Measurements from ENCODE around the gene CCDC51.
A peak's percentile ranks its signal among the peaks of the same experiment; 100 is the strongest.

Gene CCDC51

DNA sequence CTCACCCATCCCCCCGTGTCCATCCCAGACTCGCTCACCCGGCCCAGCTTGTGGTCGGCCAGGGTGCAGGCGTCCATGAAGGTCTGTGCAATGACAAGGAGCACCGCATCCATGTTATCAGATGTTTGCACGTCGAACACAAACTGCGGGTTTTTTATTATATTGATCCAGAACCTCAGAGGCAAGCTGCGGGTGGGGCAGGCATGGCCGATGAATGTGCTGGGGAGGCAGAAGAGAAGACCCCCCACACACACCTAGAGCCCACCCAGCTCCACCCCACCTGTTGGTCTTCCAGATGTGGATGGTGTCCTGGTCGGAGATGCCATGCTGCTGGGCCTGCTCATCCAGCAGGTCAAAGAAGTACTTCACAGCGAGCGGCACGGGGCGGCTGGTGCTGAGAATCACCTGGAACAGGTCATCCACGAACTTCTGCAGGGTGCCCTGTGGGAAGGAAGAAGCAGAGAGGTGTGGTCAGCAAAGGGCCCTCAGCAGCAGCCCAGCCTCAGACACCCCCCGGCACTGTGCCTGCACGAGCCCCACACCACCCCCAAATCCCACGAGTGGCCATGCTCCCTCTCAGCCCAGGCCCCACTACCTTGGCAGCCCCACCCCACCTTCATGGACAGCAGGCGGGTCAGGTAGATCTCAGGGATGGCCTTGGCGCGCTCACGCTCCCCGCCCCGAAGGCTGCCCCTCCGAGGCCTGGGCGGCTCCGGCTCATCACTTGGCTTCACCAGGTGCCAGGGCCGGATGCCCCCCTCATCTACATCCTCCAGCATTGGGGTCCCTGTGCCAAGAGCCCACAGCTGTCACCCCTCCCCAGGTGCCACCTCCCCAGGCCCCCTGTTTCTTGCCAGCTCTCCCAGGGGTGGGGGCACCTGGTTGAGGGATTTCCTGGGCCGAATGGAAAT, 30.4 kb downstream of the CCDC51 start:
- TF ChIP-seq, protein P1, sequence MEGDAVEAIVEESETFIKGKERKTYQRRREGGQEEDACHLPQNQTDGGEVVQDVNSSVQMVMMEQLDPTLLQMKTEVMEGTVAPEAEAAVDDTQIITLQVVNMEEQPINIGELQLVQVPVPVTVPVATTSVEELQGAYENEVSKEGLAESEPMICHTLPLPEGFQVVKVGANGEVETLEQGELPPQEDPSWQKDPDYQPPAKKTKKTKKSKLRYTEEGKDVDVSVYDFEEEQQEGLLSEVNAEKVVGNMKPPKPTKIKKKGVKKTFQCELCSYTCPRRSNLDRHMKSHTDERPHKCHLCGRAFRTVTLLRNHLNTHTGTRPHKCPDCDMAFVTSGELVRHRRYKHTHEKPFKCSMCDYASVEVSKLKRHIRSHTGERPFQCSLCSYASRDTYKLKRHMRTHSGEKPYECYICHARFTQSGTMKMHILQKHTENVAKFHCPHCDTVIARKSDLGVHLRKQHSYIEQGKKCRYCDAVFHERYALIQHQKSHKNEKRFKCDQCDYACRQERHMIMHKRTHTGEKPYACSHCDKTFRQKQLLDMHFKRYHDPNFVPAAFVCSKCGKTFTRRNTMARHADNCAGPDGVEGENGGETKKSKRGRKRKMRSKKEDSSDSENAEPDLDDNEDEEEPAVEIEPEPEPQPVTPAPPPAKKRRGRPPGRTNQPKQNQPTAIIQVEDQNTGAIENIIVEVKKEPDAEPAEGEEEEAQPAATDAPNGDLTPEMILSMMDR (IDR thresholded peaks at IDR 0.05), result no peak
- no peak for TF ChIP-seq ZFX (IDR thresholded peaks at IDR 0.05; ENCODE audit: borderline replicate concordance)
- no peak overlapping the region for H3K27ac ChIP-seq

GRCh38 chr3:48408823-48409281, 31.1 kb downstream of the CCDC51 start:
- H3K27ac ChIP-seq, result no peak overlapping the region
- no peak for TF ChIP-seq ZFX (IDR thresholded peaks at IDR 0.05; ENCODE audit: borderline replicate concordance)
- TF ChIP-seq, protein P1 (IDR thresholded peaks at IDR 0.05), result 0 out of 2 replicates have a peak, but pooled peaks have one; percentile 13

- no peak overlapping the region for H3K27ac ChIP-seq
- TF ChIP-seq, protein P1 (IDR thresholded peaks at IDR 0.05), result no peak
- no peak for TF ChIP-seq ZFX (IDR thresholded peaks at IDR 0.05; ENCODE audit: borderline replicate concordance)
These were observed 32.3 kb downstream of the CCDC51 start for GRCh38 chr3:48407542-48408099.

- H3K27ac ChIP-seq, result no peak overlapping the region
- no peak for TF ChIP-seq ZFX (IDR thresholded peaks at IDR 0.05; ENCODE audit: borderline replicate concordance)
- TF ChIP-seq, protein P1 (IDR thresholded peaks at IDR 0.05), result no peak
These were observed 33.2 kb downstream of the CCDC51 start for GRCh38 chr3:48406443-48407431.

DNA sequence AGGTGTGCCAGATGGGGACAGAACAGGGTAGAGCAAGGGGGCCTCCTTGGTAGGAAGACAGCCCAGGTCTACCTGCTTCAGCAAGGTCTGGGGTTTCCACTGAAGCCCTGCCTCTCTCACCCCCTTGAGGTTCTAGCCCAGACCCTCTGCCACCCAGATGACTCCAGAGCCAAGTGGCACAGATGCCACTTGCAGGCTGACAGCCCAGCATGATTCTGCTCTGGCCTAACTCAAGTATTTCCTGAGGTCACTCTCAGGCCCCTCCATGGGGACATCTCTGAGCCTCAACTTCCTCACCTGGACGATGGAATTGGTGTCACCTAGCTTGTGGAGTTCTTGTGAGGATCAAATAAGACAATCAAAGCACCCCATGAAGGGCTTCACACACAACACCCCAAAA, 33.9 kb downstream of the CCDC51 start:
- H3K27ac ChIP-seq, result no peak overlapping the region
- no peak for TF ChIP-seq ZFX (IDR thresholded peaks at IDR 0.05; ENCODE audit: borderline replicate concordance)
- TF ChIP-seq, protein P1 (IDR thresholded peaks at IDR 0.05), result no peak

GRCh38 chr3:48405343-48405881, 34.5 kb downstream of the CCDC51 start:
- no peak overlapping the region for H3K27ac ChIP-seq
- no peak for TF ChIP-seq ZFX (IDR thresholded peaks at IDR 0.05; ENCODE audit: borderline replicate concordance)
- TF ChIP-seq, protein P1 (IDR thresholded peaks at IDR 0.05), result no peak

Measured in 22Rv1 (cell line).